Vagina (tissue), 2 donors: Measurements from ENCODE around the gene DLG2.

ENCODE experiments used
- POLR2A ChIP-seq, 2 donors: fragments of 450-650 bp; IDR thresholded peaks; one replicate each; pipeline ENCODE4 v1.6.1; 2017; ENCODE audit warnings: antibody characterized with exemption in 2 of 2, mild to moderate bottlenecking in 2 of 2, moderate library complexity in 2 of 2
- TF ChIP-seq, protein P1 (sequence below), 3 experiments: fragments of 450-650 bp in 2 of 3; fragments of 200-600 bp in 1 of 3; sonication (generic) in 1 of 3; IDR thresholded peaks; one replicate each; pipeline ENCODE4 v1.5.1; 2017 to 2019; ENCODE audit warnings: antibody characterized with exemption in 3 of 3, mild to moderate bottlenecking in 2 of 3, moderate library complexity in 2 of 3

DNA sequence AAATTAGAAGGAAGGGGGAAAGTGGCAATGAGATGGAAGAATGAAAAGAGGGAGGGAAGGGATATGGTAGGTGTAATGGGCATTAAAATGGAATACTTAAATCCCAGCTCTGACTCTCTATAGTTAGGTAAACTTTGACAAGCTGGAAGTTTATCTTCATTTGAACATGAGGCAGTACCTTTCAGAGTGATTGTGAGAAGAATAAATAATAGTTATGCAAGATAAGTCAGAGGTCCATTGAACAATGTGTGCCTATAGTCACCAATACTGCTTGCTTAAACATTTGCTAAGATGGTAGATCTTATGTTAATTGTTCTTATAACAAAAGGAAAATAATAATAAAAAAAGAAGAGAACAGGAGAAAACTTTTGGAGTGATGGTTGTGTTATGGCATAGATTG is 1795.2 kb downstream of the DLG2 start:
- TF ChIP-seq POLR2A (IDR thresholded peaks at IDR 0.05), result no peak
- TF ChIP-seq, protein P1, sequence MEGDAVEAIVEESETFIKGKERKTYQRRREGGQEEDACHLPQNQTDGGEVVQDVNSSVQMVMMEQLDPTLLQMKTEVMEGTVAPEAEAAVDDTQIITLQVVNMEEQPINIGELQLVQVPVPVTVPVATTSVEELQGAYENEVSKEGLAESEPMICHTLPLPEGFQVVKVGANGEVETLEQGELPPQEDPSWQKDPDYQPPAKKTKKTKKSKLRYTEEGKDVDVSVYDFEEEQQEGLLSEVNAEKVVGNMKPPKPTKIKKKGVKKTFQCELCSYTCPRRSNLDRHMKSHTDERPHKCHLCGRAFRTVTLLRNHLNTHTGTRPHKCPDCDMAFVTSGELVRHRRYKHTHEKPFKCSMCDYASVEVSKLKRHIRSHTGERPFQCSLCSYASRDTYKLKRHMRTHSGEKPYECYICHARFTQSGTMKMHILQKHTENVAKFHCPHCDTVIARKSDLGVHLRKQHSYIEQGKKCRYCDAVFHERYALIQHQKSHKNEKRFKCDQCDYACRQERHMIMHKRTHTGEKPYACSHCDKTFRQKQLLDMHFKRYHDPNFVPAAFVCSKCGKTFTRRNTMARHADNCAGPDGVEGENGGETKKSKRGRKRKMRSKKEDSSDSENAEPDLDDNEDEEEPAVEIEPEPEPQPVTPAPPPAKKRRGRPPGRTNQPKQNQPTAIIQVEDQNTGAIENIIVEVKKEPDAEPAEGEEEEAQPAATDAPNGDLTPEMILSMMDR (IDR thresholded peaks at IDR 0.05), result no peak
